Mammary epithelial cell (primary cell): ENCODE results near the gene KIF1B.

Experiments
- EZH2 ChIP-seq: IDR thresholded peaks from 2 replicates; pipeline ENCODE4 v1.6.1; 2012; ENCODE audit warnings: low read length, inconsistent platforms, borderline replicate concordance
- TF ChIP-seq, protein P1 (sequence below), 2 donors: IDR thresholded peaks in 1 of 2; conservative IDR thresholded peaks in 1 of 2; 2 replicates each; pipeline ENCODE4 v1.5.1; 2011 to 2012; ENCODE audit warnings: inconsistent platforms in 2 of 2, low read length in 2 of 2, mild to moderate bottlenecking in 2 of 2, control low read depth in 1 of 2, low read depth in 1 of 2; ENCODE audit not compliant: insufficient read depth in 1 of 2; ENCODE audit errors: extremely low read depth in 1 of 2

DNA sequence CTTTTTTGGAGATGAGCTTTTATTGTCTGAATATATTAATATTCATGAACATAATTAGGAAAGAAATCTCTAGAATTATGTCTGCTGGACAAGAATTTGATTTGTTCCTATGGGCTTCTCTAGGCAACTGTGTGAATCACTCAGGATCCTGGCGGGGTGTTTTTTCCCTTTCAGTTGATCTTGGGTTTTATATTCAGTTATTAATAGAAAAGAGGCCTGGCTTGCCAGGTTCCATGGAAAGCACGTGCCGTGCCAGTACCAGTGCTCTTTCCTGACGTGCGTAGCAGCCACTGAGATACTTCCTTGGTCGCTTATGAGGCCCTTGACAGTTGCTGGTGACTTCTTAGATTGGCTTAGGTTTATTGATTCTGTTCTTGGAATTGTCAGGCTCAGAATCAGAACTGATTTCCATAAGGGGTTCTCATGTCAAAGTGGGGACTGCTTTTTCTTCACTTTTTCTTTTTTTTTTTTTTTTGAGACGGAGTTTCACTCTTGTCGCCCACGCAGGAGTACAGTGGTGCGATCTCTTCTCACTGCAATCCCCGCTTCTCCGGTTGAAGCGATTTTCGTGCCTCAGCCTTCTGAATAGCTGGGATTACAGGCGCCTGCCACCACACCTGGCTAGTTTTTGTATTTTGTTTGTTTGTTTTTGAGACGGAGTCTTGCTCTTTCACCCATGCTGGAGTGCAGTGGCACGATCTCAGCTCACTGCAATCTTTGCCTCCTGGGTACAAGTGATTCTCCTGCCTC, 48.7 kb upstream of the KIF1B start:
- TF ChIP-seq, protein P1, sequence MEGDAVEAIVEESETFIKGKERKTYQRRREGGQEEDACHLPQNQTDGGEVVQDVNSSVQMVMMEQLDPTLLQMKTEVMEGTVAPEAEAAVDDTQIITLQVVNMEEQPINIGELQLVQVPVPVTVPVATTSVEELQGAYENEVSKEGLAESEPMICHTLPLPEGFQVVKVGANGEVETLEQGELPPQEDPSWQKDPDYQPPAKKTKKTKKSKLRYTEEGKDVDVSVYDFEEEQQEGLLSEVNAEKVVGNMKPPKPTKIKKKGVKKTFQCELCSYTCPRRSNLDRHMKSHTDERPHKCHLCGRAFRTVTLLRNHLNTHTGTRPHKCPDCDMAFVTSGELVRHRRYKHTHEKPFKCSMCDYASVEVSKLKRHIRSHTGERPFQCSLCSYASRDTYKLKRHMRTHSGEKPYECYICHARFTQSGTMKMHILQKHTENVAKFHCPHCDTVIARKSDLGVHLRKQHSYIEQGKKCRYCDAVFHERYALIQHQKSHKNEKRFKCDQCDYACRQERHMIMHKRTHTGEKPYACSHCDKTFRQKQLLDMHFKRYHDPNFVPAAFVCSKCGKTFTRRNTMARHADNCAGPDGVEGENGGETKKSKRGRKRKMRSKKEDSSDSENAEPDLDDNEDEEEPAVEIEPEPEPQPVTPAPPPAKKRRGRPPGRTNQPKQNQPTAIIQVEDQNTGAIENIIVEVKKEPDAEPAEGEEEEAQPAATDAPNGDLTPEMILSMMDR (conservative IDR thresholded peaks at IDR 0.05 in 1 of 2, IDR thresholded peaks at IDR 0.05 in 1 of 2; ENCODE audit: extremely low read depth in 1 of 2, insufficient read depth in 1 of 2, low read depth in 1 of 2, low read length in 2 of 2): no peak
- no peak for TF ChIP-seq EZH2
